ENCODE measurements around the gene STMP1.
"Not testable (repeated sequence)": the region's sequence is repeated elsewhere in the genome, so short reads cannot be mapped to it uniquely, and the experiment has no call there.

The STMP1 gene

GRCh38 chr7:135664046-135664589 is 1.8 kb downstream of the STMP1 start:
- no peak for DNase-seq (ENCODE audit: low read depth)

DNA sequence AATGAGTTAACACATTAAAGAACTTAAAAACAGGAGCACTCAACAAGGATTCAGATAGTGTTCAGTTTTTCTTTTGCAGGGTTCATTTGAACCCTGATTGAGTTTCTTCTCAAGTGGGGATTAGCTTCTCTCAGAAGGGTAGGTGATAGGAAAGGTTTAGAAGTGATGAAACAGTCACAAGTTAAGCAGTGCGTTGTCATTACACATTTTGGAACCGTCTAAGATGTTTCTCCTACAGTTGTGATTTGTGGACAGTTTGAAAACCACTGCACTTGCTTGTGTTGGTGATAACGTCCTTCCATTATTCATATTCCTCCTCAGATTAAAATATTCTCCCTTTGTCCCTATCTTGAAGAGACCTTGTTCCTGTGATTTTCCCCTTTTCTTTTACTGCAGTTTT is 2.7 kb downstream of the STMP1 start:
- no peak for DNase-seq (ENCODE audit: low read depth)

- DNase-seq (ENCODE audit: low read depth) = no peak
Observed at GRCh38 chr7:135666156-135666555, 3.8 kb downstream of the STMP1 start.

- DNase-seq (ENCODE audit: low read depth) = no peak
Observed at GRCh38 chr7:135666846-135667245, 4.5 kb downstream of the STMP1 start.

DNA sequence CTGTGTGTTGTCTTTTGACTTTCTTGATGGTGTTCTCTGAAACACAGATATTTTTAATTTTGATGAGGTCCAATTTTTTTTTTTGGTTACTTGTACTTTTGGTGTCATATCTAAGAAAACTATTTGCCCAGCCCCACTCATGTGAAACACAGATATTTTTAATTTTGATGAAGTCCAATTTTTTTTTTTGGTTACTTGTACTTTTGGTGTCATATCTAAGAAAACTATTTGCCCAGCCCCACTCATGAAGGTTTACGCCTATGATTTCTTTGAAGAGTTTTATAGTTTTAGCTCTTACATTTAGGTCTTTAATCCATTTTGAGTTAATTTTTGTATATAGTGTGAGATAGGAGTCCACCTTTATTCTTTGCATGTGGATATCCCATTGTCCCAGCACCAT is 5.3 kb downstream of the STMP1 start:
- DNase-seq (ENCODE audit: low read depth) = not testable (repeated sequence)

GRCh38 chr7:135668852-135669395 is 6.6 kb downstream of the STMP1 start:
- not testable (repeated sequence) for DNase-seq (ENCODE audit: low read depth)

- DNase-seq (ENCODE audit: low read depth) = no peak
Observed at GRCh38 chr7:135669774-135670173, 7.5 kb downstream of the STMP1 start.

DNA sequence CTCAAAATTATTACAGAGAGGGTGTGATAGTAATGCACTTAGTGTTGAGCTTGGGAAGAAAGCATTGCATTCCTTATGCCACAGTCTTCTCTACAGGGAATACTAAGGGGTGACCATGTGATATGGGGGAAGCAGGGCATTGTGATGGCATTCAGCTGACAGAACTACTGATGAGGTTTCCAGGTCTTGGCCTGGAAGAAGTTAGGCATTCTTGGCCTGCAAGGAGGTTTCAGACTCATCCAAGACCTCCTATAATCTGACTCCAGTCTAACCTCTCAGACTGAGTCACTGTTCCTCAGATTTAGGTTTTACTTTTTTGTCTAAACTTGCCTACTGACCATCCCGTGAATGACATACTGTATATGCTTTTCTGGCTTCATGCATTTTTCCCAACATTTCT is 7.9 kb downstream of the STMP1 start:
- peak; percentile 82 for DNase-seq (ENCODE audit: low read depth)

GRCh38 chr7:135672560-135673359 is 10.4 kb downstream of the STMP1 start:
- peak; percentile 65 for DNase-seq (ENCODE audit: low read depth)

GRCh38 chr7:135673360-135673706 is 11.0 kb downstream of the STMP1 start:
- no peak for DNase-seq (ENCODE audit: low read depth)

DNA sequence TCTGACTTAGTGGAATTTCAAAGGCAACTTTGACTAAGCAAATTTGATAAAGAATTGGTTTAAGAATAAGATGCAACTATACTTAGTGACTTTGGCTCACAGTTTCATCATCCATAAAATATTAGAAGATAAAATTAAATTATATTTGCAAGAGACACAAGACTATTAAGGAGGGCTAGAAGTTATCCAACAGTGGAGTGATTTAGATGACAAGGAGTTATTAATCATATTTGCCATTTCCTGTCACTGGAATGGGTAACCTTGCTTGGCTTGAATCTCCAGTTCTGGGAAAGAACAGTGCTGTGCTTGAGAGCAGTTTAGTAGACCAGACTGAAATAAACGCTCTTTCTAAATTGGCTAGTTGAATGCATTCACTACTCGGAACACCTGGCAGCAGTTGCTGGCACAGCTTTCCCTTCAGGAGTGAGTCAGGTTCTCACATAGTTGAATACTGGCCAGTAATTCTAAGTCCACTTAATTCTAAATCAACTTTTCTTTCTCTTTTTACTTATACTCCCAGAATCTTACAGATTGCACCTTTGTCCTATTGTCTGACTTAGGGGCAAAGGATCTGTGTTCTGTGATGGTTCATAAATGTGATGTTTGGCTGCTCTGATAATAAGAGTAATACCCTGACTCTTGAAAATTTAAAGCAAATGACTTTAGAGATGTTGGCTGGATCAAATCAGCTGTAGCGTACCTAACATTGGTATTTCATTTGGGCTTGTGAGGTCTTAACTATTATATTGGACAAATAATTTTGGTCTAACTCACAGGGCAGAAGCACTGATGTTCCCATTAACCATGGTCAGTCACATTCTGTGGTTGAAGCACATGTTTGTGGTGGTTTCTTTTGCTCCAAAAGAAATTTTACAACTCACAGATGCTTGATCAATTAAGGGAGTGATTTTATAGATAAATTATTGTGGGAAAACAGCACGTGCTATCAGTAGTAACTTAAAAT is 16.6 kb downstream of the STMP1 start:
- DNase-seq (ENCODE audit: low read depth) = no peak

DNA sequence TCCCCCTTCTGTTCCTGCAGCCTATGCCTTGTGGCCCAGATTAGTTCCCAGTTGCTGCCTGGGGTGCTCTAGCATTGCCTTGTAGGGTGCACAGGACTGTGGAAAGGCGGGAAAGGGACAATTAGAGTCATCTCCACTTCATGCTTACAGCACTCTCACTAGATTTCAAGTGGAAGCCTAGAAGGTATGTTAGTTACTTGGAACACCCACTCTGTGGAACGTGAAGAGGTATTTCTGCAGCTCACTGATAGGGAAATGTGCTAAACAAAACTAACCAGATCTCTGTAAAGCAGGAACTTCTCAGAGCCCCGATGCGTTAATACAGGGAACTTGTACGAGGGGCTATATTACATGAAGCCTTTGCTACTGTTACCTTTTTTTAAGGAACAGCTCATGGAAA is 19.4 kb downstream of the STMP1 start:
- DNase-seq (ENCODE audit: low read depth) = no peak

DNA sequence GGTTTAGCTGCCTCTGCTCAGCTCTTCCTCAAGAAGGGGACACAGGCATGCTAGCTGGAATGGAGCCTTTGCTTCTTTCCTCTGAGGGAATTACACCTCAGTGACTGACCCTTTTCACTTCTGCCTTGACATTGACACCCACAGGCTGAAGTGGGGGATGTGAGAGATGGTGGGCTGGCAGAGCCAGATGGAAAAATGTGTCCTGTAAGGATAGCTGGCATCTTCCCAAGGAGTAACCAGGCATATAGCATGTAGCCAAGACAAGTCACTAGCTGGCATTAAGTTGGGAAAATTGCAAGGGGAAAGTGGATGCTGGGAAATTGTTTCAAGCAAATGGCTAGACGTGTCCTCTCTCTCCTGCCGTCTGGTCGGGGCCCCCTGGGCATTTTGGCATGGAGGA is 19.9 kb downstream of the STMP1 start:
- no peak for DNase-seq (ENCODE audit: low read depth)

DNA sequence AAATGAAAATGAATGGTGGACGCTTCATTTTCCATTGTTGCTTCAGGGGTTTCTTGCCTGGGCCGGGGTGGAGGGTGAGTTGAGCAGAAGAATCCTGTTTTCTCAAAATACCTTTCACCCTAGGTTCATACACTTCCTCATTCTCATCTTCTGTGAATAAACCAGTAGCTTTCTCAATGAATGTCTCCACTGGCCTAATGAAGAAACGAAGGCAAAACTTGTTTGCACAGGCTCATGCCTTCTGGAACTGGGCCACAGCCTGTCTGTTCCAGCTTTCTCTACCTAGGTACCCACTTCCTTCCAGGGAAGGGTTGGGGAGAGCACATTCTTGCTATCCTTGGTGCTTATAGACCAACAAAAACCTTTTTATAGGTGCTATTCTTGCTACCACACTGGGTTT is 21.3 kb downstream of the STMP1 start:
- DNase-seq (ENCODE audit: low read depth) = no peak

DNA sequence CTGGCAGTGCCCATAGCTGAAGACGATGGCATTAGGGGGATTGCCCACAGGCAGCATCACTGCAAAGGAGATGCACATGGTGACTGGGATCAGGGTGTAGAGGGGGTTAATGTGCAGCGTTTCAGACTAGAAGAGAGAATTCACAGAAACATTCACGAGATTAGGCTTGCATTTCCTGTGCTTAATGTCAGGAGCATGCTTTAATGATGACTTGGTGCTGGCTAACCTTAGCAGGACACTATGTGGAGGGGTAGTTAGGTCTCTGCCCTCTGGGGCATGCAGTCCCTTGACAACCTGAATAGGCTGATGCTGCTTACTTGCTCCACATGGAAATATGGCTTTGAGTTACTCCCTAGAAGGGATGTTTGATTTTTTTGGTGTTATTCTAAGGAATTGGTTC is 21.8 kb downstream of the STMP1 start:
- no peak for DNase-seq (ENCODE audit: low read depth)

GRCh38 chr7:135684699-135685098 is 22.4 kb downstream of the STMP1 start:
- no peak for DNase-seq (ENCODE audit: low read depth)

GRCh38 chr7:135685306-135686084 is 23.2 kb downstream of the STMP1 start:
- DNase-seq (ENCODE audit: low read depth) = no peak

DNA sequence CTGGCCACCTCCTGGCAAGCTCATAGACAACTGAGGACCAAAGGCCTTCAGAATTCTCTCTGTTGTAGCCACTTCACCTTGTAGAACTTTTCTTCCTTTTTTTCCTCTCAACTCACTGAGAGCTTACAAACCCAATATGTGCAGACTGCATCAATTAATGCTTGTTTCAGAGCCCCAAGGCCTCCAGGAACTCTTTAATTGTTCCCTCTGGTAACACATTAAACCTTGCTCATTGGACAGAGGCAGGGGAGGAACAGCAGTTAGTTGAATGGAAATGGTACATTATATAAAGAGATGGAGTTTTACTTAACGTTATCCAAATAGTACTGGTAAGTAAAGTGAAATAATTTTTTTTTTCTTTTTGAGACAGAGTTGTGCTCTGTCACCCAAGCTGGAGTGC is 25.2 kb downstream of the STMP1 start:
- DNase-seq (ENCODE audit: low read depth) = no peak

- peak; percentile 27 for DNase-seq (ENCODE audit: low read depth)
Observed at GRCh38 chr7:135690566-135690965, 28.3 kb downstream of the STMP1 start.

- no peak for DNase-seq (ENCODE audit: low read depth)
Observed at GRCh38 chr7:135692055-135692454, 29.7 kb downstream of the STMP1 start.

DNA sequence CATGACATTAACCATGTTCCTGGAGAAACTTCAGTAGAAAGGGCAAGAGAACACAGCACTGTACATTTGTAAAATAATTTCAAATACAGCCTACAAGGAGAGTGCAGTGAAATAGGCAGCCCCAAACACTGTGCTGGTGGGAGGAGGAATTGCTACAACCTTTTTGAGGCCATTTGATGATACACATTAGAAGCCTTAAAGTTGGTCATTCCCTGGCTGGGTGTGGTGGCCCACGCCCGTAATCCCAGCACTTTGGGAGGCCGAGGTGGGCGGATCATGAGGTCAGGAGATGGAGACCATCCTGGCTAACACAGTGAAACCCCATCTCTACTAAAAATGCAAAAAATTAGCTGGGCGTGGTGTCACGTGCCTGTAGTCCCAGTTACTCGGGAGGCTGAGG is 30.3 kb downstream of the STMP1 start:
- DNase-seq (ENCODE audit: low read depth) = not testable (repeated sequence)

DNA sequence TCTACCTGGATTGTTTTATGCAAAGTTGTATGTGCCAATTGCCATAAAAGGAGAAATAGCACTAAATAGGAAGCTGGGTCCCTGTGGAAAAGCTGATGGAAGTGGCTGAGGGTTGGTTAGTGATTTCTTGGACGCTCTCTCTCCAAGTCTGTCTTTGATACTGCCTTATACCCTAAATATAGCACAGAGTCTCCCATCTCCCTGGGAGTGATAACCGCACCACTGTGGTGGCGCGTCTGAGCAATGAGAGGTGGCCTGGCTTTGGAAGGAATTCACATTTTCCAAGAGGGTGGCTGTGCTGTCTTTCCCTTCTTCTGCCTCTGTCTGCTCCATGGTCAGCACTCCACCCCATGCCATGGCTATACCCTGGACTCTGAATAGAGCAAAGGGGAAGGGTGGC is 31.2 kb downstream of the STMP1 start:
- no peak for DNase-seq (ENCODE audit: low read depth)
